K562 (cell line): ENCODE results near the gene CCL15. TPM values are rescaled to one million over a fixed set of nuclear protein-coding genes. Genes with fewer than 3 reads are reported as not detected.

ENCODE experiments used
- ATAC-seq: fragments of 200-7000 bp; cut with Tn5 transposase; 3 replicates; pipeline ENCODE4 v1.9.1; 2020; ENCODE audit warnings: moderate library complexity
- BruUV-seq: library from RNA; stranded (reverse); fragments of 400-500 nt; replicated peaks from 2 replicates; lab custom pipeline; 2021; lab: Mats Ljungman, UMichigan
- CTCF ChIA-PET: fragments of 300-600 bp; formaldehyde crosslinking; extraction: SDS; loops from one replicate; lab custom pipeline; 2021; ENCODE audit warnings: low intra/inter-chr PET ratio; lab: Yijun Ruan, JAX
- POLR2A ChIA-PET: fragments of 300-600, 350-650 bp; sonication (Branson Sonifier 250); formaldehyde crosslinking; extraction: SDS; loops from one replicate; lab custom pipeline; 2021; ENCODE audit warnings: antibody characterized with exemption, inconsistent platforms; lab: Yijun Ruan, JAX
- DNase-seq, 4 experiments: peaks; one replicate each; pipeline versions ENCODE4 v3.0.0 to v3.0.0-alpha.2; 2011 to 2018; ENCODE audit warnings: low spot score in 3 of 4, mixed read lengths in 3 of 4; ENCODE audit errors: extremely low read depth in 1 of 4
- FAIRE-seq: peaks from 2 replicates; lab custom pipeline; 2011; peaks lifted over from hg19 to GRCh38; lab: Jason Lieb, UNC
- H2AFZ ChIP-seq: 2 replicates; pipeline ENCODE4 v1.6.0; 2011; ENCODE audit warnings: low read depth, low read length, control low read depth, inconsistent platforms
- H3K27ac ChIP-seq: fragments of 200-600 bp; 3 replicates; pipeline ENCODE4 v1.8.0; 2011; ENCODE audit warnings: low read depth, mild to moderate bottlenecking, control low read depth, inconsistent platforms, low read length, moderate library complexity, mixed read lengths; ENCODE audit errors: extremely low read depth
- H3K27me3 ChIP-seq, 2 experiments: fragments of 300-600 bp in 1 of 2; 2 replicates in 1 of 2; 3 replicates in 1 of 2; pipeline versions ENCODE4 v1.6.0 to v1.8.0; 2011; ENCODE audit warnings: inconsistent platforms in 2 of 2, low read length in 2 of 2, mild to moderate bottlenecking in 1 of 2, mixed read lengths in 1 of 2, moderate library complexity in 1 of 2; ENCODE audit not compliant: control insufficient read depth in 2 of 2, insufficient read depth in 2 of 2
- H3K36me3 ChIP-seq: fragments of 300-600 bp; 3 replicates; pipeline ENCODE4 v1.8.0; 2011; ENCODE audit warnings: mild to moderate bottlenecking, low read length, inconsistent platforms; ENCODE audit not compliant: control insufficient read depth, insufficient read depth
- H3K4me1 ChIP-seq, 2 experiments: fragments of 200-600 bp in 1 of 2; replicated peaks in 1 of 2; 2 replicates in 1 of 2; 3 replicates in 1 of 2; pipeline versions ENCODE4 v1.5.1 to v1.8.0; 2011; ENCODE audit warnings: inconsistent platforms in 2 of 2, low read length in 2 of 2, mild to moderate bottlenecking in 1 of 2, mixed read lengths in 1 of 2, moderate library complexity in 1 of 2; ENCODE audit not compliant: control insufficient read depth in 2 of 2, insufficient read depth in 2 of 2
- H3K4me2 ChIP-seq: 2 replicates; pipeline ENCODE4 v1.6.1; 2011; ENCODE audit warnings: low read length, control low read depth, inconsistent platforms, mixed read lengths; ENCODE audit not compliant: insufficient read depth
- H3K4me3 ChIP-seq: fragments of 200-600 bp; sonication (generic), shearing (Covaris generic); 2 replicates; pipeline ENCODE4 v1.5.1; 2016; ENCODE audit warnings: control low read depth, inconsistent platforms
- H3K79me2 ChIP-seq: fragments of 200-600 bp; 3 replicates; pipeline ENCODE4 v1.8.0; 2011; ENCODE audit warnings: low read length, inconsistent platforms; ENCODE audit not compliant: control insufficient read depth, insufficient read depth
- H3K9ac ChIP-seq, 2 experiments: 2 replicates each; pipeline versions ENCODE4 v1.6.0 to v1.6.1; 2011; ENCODE audit warnings: low read depth in 2 of 2, low read length in 2 of 2, control low read depth in 1 of 2, inconsistent platforms in 1 of 2, mild to moderate bottlenecking in 1 of 2, mixed read lengths in 1 of 2; ENCODE audit not compliant: insufficient read depth in 1 of 2
- H3K9me1 ChIP-seq: one replicate; pipeline ENCODE4 v1.6.0; 2011; ENCODE audit warnings: inconsistent platforms, mild to moderate bottlenecking, low read length, moderate library complexity; ENCODE audit not compliant: control insufficient read depth, insufficient read depth
- H3K9me3 ChIP-seq: replicated peaks from 2 replicates; pipeline ENCODE4 v1.5.1; 2011; ENCODE audit warnings: low read depth, low read length, inconsistent platforms; ENCODE audit not compliant: control insufficient read depth, insufficient read depth
- H4K20me1 ChIP-seq: replicated peaks from 2 replicates; pipeline ENCODE4 v1.6.1; 2011; ENCODE audit warnings: low read length, inconsistent platforms, mixed read lengths; ENCODE audit not compliant: control insufficient read depth, insufficient read depth
- E2F8 ChIP-seq: fragments of 450-650 bp; IDR thresholded peaks from 2 replicates; pipeline ENCODE4 v1.7.1; 2018; ENCODE audit warnings: mild to moderate bottlenecking, low read depth; ENCODE audit not compliant: partially characterized antibody
- E4F1 ChIP-seq: fragments of 250-450 bp; sonication (Bioruptor Pico); IDR thresholded peaks from 2 replicates; pipeline ENCODE4 v1.5.0; 2021; ENCODE audit warnings: mild to moderate bottlenecking, borderline replicate concordance
- ELF1 ChIP-seq: fragments of 200-800 bp; sonication (Bioruptor generic); IDR thresholded peaks from 2 replicates; pipeline ENCODE4 v1.6.1; 2016; ENCODE audit warnings: missing genetic modification characterization, missing compliant biosample characterization
- HIVEP1 ChIP-seq: fragments of 250-450 bp; sonication (Bioruptor Pico); IDR thresholded peaks from 2 replicates; pipeline ENCODE4 v1.4.0; 2020; ENCODE audit warnings: mild to moderate bottlenecking
- NRF1 ChIP-seq, 2 experiments: fragments of 450-650 bp; IDR thresholded peaks in 1 of 2; conservative IDR thresholded peaks in 1 of 2; 2 replicates each; pipeline ENCODE4 v1.6.1; 2014; ENCODE audit warnings: mild to moderate bottlenecking in 2 of 2
- STAT5B ChIP-seq: fragments of 250-450 bp; sonication (Bioruptor Pico); IDR thresholded peaks from 2 replicates; pipeline ENCODE4 v1.8.0; 2021; ENCODE audit warnings: mild to moderate bottlenecking, inconsistent platforms
- USF1 ChIP-seq: sonication (generic); formaldehyde crosslinking; IDR thresholded peaks from 2 replicates; pipeline ENCODE4 v1.9.0; 2022; ENCODE audit warnings: mild to moderate bottlenecking, missing genetic modification reagents
- YBX1 ChIP-seq: fragments of 450-650 bp; IDR thresholded peaks from 2 replicates; pipeline ENCODE4 v1.7.1; 2016; ENCODE audit warnings: mild to moderate bottlenecking
- ZKSCAN1 ChIP-seq: fragments of 150-350 bp; IDR thresholded peaks from 2 replicates; pipeline ENCODE4 v1.6.1; 2016; ENCODE audit warnings: low read depth, low read length
- ZNF41 ChIP-seq: fragments of 250-450 bp; sonication (Bioruptor Pico); conservative IDR thresholded peaks from 2 replicates; pipeline ENCODE4 v1.4.0; 2020; ENCODE audit warnings: mild to moderate bottlenecking
- ZNF57 ChIP-seq: fragments of 450-650 bp; formaldehyde crosslinking; IDR thresholded peaks from 2 replicates; pipeline ENCODE4 v1.4.0; 2020; ENCODE audit warnings: mild to moderate bottlenecking, moderate library complexity
- WGBS: fragments of 100-300 bp; shearing (Covaris generic); methylation state at CpG from one replicate; pipeline ENCODE4 v1.1.6; 2016; ENCODE audit warnings: low coverage, mixed read lengths; ENCODE audit not compliant: insufficient coverage; ENCODE audit errors: missing lambda C conversion rate; 5-methylcytosine and 5-hydroxymethylcytosine counted together
- in situ Hi-C: fragments of 300-500 bp; cut with MboI; formaldehyde crosslinking; loops from 4 replicates; pipeline ENCODE4 v1.15.0; 2018; ENCODE audit warnings: inconsistent platforms, mixed read lengths
- intact Hi-C: fragments of 100-400 bp; cut with micrococcal nuclease; formaldehyde crosslinking; loops from 2 replicates; pipeline ENCODE4 v1.14.2; 2022
- polyA plus RNA-seq, 8 experiments: library from polyadenylated mRNA; depleted of rRNA in 4 of 8; stranded (reverse) in 5 of 8; unstranded in 3 of 8; fragments of >200 nt; fragmentation: Nextera tagmentation in 2 of 8; fragmentation: Illumina TruSeq in 1 of 8; extraction: Ambion mirVana in 2 of 8; extraction: Trizol in 1 of 8; gene quantifications; 2 replicates each; pipeline versions ENCODE4 v1.2.1 to v1.2.3, GENCODE V29; 2011 to 2014; ENCODE audit warnings: inconsistent platforms in 1 of 8, missing spikeins in 1 of 8
- total RNA-seq, 7 experiments: library from RNA; depleted of rRNA in 6 of 7; stranded (reverse); fragments of >200 nt in 6 of 7; fragmentation: Illumina TruSeq in 2 of 7; extraction: Trizol in 2 of 7; gene quantifications; 2 replicates each; pipeline versions ENCODE4 v1.2.1 to v1.2.3, GENCODE V29; 2011 to 2021; ENCODE audit warnings: low replicate concordance in 1 of 7

CCL15 gene
- total and polyA plus RNA-seq, 9 of the 15 experiments (the other 6 are each of a cell fraction or from before 2014, with no cell fraction given), result not detected

GRCh38 chr17:36002631-36003030 lies 1.3 kb upstream of the CCL15 start:
- H3K27me3 ChIP-seq, result peaks cover 7 to 13% of the 10 kb centered on the region in 2 experiments; a peak in 3 of 5 replicates
- H3K4me2 ChIP-seq, result no peak overlapping the region
- no peak overlapping the region for H2AFZ ChIP-seq
- in situ Hi-C loops, result no loop called here
- H3K9me1 ChIP-seq, result no peaks in the 10 kb centered on the region
- no peaks in the 10 kb centered on the region for H3K36me3 ChIP-seq
- POLR2A ChIA-PET, result no interaction called here
- CTCF ChIA-PET, result no interaction called here
- ATAC-seq, result no peak
- TF ChIP-seq NRF1 (conservative IDR thresholded peaks at IDR 0.05 in 1 of 2, IDR thresholded peaks at IDR 0.05 in 1 of 2) (no peak), E4F1 (CRISPR knock-in tag) (no peak), ELF1 (tag) (no peak), ZKSCAN1 (no peak), E2F8 (no peak), HIVEP1 (CRISPR knock-in tag) (no peak), USF1 (no peak), STAT5B (no peak), YBX1 (no peak), ZNF57 (CRISPR knock-in tag) (no peak), ZNF41 (CRISPR knock-in tag) (no peak)
- TF ChIP-seq, all 486 proteins: peak for 0
- H3K9ac ChIP-seq, result no peak overlapping the region
- intact Hi-C loops, result no loop called here
- whole genome bisulfite sequencing, result 6% methylated on average over 7 of the region's 7 CpGs
- FAIRE-seq (no peak), DNase-seq (no peak)
- no peaks in the 10 kb centered on the region for H4K20me1 ChIP-seq
- H3K4me3 ChIP-seq, result no peak overlapping the region
- H3K27ac ChIP-seq, result no peak overlapping the region
- H3K79me2 ChIP-seq, result no peaks in the 10 kb centered on the region
- no TSS peak for BruUV-seq
- H3K4me1 ChIP-seq, result no peaks in the 10 kb centered on the region
- no peaks in the 10 kb centered on the region for H3K9me3 ChIP-seq
